Dermis blood vessel endothelial cell (primary cell): Measurements from ENCODE around the gene HBA1. TPM values are rescaled to one million over a fixed set of nuclear protein-coding genes. Genes with fewer than 3 reads are reported as not detected.
A peak's percentile ranks its signal among the peaks of the same experiment; 100 is the strongest.
"Not testable (repeated sequence)": the region's sequence is repeated elsewhere in the genome, so short reads cannot be mapped to it uniquely, and the experiment has no call there.

ENCODE experiments used
- DNase-seq: peaks from one replicate; pipeline ENCODE4 v3.0.0; 2010
- total RNA-seq: library from RNA; depleted of rRNA; stranded (reverse); fragments of >200 nt; gene quantifications from 2 replicates; pipeline ENCODE4 v1.2.3, GENCODE V29; 2014

The HBA1 gene
- total RNA-seq, result not detected in 2 replicates

DNA sequence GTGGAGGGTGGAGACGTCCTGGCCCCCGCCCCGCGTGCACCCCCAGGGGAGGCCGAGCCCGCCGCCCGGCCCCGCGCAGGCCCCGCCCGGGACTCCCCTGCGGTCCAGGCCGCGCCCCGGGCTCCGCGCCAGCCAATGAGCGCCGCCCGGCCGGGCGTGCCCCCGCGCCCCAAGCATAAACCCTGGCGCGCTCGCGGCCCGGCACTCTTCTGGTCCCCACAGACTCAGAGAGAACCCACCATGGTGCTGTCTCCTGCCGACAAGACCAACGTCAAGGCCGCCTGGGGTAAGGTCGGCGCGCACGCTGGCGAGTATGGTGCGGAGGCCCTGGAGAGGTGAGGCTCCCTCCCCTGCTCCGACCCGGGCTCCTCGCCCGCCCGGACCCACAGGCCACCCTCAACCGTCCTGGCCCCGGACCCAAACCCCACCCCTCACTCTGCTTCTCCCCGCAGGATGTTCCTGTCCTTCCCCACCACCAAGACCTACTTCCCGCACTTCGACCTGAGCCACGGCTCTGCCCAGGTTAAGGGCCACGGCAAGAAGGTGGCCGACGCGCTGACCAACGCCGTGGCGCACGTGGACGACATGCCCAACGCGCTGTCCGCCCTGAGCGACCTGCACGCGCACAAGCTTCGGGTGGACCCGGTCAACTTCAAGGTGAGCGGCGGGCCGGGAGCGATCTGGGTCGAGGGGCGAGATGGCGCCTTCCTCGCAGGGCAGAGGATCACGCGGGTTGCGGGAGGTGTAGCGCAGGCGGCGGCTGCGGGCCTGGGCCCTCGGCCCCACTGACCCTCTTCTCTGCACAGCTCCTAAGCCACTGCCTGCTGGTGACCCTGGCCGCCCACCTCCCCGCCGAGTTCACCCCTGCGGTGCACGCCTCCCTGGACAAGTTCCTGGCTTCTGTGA lies at the start of gene HBA1:
TSS of gene HBA1 (plus strand) at position 204 of the 906 bp plus-strand sequence. CDS start at position 241, 37 bp downstream.
- DNase-seq, result not testable (repeated sequence)

- no peak for DNase-seq
Observed at GRCh38 chr16:129075-129474, 47.4 kb upstream of the HBA1 start.

- DNase-seq, result no peak
Observed at GRCh38 chr16:130533-131173, 45.8 kb upstream of the HBA1 start.

- no peak for DNase-seq
Observed at GRCh38 chr16:132120-132519, 44.4 kb upstream of the HBA1 start.

DNA sequence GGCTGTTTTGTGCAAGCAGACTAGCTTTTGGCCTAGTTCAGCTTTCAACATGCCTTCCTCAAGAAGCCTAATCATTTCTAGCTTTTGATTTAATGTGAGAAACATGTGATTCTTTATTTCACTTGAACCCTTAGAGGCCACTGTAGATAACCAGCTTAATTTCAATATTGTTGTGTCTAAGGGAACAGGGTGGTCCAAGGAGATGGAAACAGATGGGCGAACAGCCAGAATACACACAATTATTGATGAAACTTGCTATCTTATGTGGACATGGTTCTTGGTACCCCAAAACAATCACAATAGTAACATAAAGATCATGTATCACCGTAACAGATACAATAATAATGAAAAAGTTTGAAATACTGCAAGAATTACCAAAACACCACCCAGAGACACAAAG lies 42.8 kb upstream of the HBA1 start:
- DNase-seq, result no peak

DNA sequence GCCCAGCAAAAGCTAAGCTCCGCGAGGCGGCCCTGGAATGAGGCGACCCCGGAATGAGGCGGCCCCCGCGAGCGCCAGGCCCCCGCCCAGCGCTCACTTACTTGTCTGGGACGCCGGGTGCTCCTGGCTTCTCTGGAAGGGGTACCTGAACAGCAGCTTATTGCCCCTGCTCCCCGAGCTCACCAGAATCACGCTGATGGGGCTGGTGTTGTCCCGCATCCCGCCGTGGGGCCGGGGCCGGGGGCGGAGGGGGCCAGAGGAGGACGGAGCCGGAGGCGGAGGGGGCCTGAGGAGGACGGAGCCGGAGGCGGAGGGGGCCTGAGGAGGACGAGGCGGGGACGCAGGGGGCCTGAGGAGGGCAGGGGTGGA lies 38.4 kb upstream of the HBA1 start:
- DNase-seq, result peak; percentile 24

DNA sequence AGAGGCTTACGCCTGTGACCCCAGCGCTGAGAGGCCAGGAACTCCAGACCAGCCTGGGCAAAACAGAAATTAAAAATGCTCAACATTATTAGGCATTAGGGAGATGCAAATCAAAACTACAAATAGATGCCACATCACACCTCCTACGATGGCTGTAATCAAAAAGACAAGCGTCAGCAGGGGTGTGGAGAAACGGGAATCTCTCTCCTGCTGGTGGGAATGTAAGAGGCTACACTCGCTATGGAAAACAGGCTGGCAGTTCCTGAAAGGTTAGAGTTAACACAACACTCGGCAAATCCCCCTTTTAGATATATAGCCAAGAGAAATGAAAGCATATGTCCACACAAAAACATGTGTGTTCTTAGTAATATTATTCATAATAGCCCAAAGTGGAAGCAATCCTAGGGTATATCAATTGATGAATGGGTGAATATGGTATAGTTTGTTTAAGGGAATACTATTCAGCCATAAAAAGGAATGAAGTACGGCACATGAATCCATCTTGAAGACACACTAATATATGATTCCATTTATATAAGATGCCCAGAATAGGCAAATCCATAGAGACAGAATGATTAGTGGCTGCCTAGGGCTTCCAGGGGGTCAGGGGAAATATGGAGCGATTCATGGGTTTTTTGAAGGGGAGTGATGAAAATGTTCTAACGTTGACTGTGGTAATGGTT lies 36.2 kb upstream of the HBA1 start:
- no peak for DNase-seq

GRCh38 chr16:142405-142967 lies 34.0 kb upstream of the HBA1 start:
- no peak for DNase-seq

GRCh38 chr16:143047-143446 lies 33.4 kb upstream of the HBA1 start:
- no peak for DNase-seq

DNA sequence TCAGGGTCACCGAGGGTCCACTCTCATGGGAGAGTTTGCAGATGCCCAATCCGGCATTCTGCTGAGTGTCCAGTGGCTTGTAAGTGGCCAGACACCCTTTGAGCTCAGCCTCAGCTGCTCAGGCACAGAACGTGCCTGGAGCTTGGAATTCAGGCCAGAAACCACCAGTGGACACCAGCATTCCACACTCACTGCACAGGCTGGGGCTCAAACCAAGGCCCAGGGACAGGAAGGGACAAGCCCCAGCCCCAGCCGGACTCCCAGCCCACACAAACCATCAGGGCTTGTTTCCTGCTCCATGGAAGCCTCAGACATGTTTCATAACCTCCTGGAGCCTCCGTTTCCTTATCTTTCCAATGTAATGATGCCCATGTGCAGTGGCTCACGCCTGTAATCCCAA lies 33.0 kb upstream of the HBA1 start:
- DNase-seq, result no peak

DNA sequence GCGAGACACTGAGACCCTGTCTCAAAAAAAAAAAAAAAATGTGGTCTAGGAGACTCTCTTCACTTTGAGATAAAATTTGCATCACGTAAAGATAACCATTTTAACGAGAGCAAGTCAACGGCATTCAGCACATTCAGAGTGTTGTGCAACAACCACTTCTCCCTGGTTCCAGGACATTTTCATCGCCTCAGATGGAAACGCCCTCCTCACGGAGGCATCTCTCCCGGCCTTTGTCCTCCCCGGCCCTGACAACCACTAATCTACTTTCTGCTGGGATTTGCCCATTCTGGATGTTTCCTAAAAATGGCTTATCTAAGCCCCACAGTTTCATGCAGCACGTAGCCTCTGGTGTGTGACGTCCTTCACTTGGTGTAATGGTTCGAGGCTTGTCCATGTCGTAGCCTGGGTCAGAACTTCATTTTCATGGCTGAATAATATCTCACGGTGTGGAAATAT lies 31.7 kb upstream of the HBA1 start:
- no peak for DNase-seq

DNA sequence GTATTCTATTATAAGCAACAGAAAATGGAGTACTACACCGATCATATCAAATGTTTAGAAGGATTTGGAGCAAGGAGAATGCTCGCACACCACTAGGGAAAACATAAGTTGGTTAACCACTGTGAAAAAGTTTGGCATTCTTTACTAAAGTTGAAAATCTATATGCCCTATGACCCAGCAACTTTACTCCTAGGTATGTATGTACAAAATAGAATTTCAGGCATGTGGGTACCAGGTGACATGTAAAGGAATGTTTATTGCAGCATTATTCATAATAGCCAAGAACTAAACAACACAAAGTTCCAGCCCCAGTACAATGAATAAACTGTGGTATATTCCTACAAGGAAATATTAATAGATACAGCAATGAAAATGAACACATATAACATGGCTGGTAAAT lies 29.8 kb upstream of the HBA1 start:
- no peak for DNase-seq

- DNase-seq, result no peak
Observed at GRCh38 chr16:149024-149660, 27.3 kb upstream of the HBA1 start.

GRCh38 chr16:152141-153128 lies 24.0 kb upstream of the HBA1 start, which contains the start of gene HBZ:
Gene HBZ (plus strand): TSS chr16:152644. CDS start chr16:152910, 266 bp downstream.
- no peak for DNase-seq

GRCh38 chr16:153129-153521 lies 23.4 kb upstream of the HBA1 start:
- not testable (repeated sequence) for DNase-seq

DNA sequence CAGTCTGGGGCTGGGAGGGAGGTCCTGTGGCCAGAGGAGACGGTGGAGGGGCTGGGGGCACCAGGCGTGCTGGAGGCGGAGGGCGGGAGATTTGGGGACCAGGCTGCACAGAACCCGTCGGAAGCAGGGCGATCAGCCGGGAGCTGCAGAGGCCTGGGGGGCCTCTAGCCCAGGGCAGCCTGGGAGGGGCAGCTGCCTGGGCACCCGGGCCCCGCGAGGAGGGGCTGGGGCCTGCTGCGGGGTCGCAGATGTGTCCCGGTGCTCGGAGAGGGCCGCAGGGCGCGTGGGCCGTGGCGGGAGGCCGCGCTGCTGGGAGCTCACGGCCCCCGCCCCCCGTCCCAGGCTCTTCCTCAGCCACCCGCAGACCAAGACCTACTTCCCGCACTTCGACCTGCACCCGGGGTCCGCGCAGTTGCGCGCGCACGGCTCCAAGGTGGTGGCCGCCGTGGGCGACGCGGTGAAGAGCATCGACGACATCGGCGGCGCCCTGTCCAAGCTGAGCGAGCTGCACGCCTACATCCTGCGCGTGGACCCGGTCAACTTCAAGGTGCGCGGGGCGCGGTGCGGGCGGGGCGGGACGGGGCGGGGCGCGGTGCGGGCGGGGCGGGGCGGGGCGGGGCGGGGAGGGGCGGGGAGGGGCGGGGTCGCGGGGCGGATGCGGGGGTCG lies 22.8 kb upstream of the HBA1 start:
- not testable (repeated sequence) for DNase-seq

DNA sequence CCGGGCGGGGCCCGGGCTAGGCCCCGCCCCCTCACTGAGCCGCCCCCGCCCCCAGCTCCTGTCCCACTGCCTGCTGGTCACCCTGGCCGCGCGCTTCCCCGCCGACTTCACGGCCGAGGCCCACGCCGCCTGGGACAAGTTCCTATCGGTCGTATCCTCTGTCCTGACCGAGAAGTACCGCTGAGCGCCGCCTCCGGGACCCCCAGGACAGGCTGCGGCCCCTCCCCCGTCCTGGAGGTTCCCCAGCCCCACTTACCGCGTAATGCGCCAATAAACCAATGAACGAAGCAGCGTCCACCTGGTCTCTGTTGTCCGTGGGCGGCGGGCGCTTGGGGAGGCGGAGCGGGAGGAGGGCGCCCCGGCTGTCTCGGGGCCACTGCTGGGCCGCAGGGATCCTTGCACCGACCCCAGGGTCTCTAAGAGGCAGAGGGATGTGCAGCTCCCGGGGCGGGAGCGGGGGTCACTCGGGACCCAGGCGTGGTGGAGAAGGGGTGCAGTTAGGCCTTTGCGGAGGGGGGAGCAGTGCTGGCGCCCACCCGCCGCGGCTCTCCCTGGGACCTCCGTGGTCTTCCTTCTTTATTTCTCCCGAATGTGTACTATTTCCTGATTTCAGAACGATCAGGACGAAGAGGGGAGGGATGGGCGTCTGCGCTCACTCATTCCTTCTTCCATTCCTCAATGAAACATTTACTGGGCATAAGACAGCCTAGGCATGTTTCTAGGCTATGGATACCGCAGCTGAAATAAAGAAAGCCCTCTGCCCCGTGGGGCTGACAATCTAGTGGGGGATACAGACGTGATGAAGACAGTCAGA lies 22.1 kb upstream of the HBA1 start:
- DNase-seq, result peak; percentile 38

GRCh38 chr16:155031-155398 lies 21.5 kb upstream of the HBA1 start:
- no peak for DNase-seq

- no peak for DNase-seq
Observed at GRCh38 chr16:159136-159849, 17.2 kb upstream of the HBA1 start.
